ENCODE results near the gene DCP1A.
"Not testable (repeated sequence)": the region's sequence is repeated elsewhere in the genome, so short reads cannot be mapped to it uniquely, and the experiment has no call there.

Gene DCP1A

DNA sequence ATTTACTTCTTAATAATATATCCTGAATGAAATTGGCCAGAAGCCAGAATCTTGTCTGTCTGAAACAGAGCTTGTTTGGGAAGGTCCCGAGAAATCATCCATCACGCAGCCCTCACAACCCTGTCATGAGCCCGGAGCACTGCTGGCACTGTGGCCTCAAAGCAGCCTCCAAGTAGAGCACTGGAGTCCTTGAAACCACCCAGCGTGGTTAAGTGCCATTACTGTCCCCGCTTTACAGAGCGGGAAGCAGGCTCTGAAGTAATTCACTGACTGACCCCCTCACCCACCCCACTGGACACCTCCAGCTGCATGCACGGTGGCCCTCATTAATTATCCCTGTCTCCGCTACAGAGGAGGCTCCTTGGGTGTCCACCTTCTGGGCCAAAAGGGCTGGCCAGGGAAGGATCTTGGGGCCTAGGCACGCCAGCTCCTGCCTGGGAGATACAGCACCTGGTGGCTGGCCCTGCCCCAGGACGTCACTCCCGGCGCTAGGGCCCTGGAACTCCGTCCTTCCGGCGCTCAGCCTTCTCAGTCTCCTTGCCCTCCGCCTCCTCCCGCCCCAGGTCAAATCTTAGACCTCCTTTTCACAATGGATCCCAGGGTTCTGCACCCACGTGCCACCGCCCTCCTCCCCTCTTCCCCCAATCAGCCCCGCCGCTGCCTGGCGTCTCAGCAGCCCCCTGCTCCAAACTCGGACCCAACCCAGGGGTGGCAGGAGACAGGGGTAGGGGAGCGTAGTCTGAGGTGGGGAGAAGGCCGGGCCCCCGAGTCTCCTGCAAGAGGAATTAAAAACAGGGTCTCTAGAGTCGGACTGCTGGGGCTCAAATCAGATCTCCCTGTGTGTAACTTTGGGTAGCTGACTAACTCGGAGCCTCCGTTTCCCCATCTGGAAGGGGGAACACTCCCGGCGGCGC lies 92.6 kb downstream of the DCP1A start:
- TF ChIP-seq, protein P1, sequence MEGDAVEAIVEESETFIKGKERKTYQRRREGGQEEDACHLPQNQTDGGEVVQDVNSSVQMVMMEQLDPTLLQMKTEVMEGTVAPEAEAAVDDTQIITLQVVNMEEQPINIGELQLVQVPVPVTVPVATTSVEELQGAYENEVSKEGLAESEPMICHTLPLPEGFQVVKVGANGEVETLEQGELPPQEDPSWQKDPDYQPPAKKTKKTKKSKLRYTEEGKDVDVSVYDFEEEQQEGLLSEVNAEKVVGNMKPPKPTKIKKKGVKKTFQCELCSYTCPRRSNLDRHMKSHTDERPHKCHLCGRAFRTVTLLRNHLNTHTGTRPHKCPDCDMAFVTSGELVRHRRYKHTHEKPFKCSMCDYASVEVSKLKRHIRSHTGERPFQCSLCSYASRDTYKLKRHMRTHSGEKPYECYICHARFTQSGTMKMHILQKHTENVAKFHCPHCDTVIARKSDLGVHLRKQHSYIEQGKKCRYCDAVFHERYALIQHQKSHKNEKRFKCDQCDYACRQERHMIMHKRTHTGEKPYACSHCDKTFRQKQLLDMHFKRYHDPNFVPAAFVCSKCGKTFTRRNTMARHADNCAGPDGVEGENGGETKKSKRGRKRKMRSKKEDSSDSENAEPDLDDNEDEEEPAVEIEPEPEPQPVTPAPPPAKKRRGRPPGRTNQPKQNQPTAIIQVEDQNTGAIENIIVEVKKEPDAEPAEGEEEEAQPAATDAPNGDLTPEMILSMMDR (IDR thresholded peaks at IDR 0.05; ENCODE audit: low read length, missing control alignments): no peak
- DNase-seq (ENCODE audit: low read depth): peak; percentile 60
- H3K4me3 ChIP-seq (replicated peaks; ENCODE audit: low read depth, low read length): peak overlapping the region; percentile 97

- TF ChIP-seq, protein P1 (IDR thresholded peaks at IDR 0.05; ENCODE audit: low read length, missing control alignments): no peak
- DNase-seq (ENCODE audit: low read depth): no peak
- peak overlapping the region; percentile 97 for H3K4me3 ChIP-seq (replicated peaks; ENCODE audit: low read depth, low read length)
These were observed 93.4 kb downstream of the DCP1A start for GRCh38 chr3:53253707-53254508.

DNA sequence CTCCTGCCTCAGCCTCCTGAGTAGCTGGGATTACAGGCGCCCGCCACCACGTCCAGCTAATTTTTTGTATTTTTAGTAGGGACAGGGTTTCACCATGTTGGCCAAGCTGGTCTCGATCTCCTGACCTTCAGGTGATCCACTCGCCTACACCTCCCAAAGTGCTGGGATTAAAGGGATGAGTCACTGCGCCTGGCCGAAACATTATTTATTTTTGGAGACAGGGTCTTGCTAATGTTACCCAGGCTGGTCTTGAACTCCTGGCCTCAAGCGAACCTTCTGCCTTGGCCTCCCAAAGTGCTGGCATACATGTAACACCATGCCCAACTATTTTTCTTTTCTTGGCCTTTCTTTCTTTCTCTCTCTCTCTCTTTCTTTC lies 94.4 kb downstream of the DCP1A start:
- H3K4me3 ChIP-seq (replicated peaks; ENCODE audit: low read depth, low read length): peak overlapping the region; percentile 97
- not testable (repeated sequence) for DNase-seq (ENCODE audit: low read depth)

DNA sequence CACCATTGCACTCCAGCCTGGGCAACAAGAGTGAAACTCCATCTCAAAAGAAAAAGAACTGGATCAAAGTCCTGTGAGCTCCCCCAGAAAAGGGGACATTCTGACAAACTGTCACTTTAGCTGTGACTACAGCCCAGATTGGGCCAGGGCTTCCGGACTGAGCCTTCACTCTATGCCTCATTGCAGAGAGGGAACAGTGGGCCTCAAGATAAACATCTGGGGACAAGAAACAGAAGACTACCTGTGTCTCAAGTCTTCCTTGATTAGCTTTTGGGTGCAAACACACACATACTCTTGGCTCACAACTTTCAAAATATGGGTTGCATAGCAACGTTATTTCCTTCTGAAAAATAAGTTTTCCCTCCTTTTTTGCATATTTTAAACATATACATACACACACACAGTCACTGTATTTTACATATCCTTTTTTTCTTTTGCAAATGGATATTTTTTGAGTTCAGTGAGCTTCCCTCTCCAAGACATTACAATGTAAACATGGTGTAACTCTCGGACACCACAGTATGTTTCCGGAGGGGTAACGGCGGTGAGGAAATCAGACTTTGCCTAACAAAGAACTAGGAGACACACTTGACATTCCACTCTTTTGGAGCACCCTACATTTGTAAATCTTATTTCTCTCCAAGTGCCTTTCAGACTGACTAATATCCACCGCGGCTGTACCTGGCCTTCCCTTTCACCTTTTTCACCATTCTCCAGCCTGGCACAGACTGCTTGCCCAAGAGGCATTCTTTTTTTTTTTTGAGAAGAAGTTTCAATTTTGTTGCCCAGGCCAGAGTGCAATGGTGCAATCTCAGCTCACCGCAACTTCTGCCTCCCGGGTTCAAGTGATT lies 95.0 kb downstream of the DCP1A start:
- TF ChIP-seq, protein P1 (IDR thresholded peaks at IDR 0.05; ENCODE audit: low read length, missing control alignments): no peak
- DNase-seq (ENCODE audit: low read depth): peak; percentile 35
- H3K4me3 ChIP-seq (replicated peaks; ENCODE audit: low read depth, low read length): peak overlapping the region; percentile 97

DNA sequence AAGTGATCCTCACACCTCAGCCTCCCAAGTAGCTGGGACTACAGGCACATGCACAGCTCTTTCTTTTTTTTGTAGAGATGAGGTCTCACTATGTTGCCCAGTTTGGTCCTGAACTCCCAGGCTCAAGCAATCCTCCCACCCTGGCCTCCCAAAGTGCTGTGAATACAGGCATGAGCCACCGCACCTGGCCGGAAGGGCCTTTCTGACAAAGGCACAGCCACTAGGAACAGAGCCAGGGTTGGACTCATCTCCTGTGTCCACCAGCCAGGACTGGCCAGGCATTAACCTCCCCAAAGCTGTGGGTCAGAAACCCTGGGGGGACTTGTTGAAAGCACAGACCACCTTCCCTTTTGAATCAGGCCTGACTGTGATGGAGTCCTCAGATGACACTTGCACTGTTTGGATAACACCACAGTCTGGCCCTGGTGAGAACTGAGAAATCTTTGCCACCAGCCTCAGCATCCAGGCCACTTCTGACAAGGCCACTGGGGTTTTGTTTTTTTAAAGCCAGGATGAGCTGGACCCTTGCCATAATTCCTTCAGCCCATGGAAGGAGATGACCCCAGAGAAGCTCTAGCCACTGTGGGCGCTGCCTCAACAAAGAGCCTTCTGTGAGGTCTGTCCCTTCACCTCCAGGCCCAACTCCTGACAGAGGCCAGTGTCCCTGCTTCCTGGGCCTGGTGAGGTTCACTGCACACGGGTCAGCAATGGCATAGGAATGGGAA lies 96.3 kb downstream of the DCP1A start:
- TF ChIP-seq, protein P1 (IDR thresholded peaks at IDR 0.05; ENCODE audit: low read length, missing control alignments): no peak
- no peak overlapping the region for H3K4me3 ChIP-seq (replicated peaks; ENCODE audit: low read depth, low read length)
- no peak for DNase-seq (ENCODE audit: low read depth)

DNA sequence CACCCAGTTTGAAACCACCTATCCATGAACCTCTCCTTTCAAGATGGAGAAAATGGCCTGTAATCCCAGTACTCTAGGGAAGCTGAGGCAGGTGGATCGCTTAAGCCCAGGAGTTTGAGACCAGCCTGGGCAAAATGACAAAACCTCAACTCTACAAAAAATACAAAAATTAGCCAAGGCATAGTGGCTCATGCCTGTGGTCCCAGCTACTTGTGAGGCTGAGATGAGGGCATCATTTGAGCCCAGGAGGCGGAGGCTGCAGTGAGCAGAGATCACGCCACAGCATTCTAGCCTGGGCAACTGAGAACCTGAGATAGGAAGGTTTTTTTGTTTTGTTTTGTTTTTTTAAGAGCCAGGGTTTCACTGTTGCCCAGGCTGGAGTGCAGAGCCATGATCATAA lies 96.9 kb downstream of the DCP1A start:
- no peak for DNase-seq (ENCODE audit: low read depth)
- TF ChIP-seq, protein P1 (IDR thresholded peaks at IDR 0.05; ENCODE audit: low read length, missing control alignments): no peak
- no peak overlapping the region for H3K4me3 ChIP-seq (replicated peaks; ENCODE audit: low read depth, low read length)

All from fibroblast of pulmonary artery (primary cell).